HG03139 (cell line): ENCODE data around the gene ARHGAP27.
"Not testable (repeated sequence)": the region's sequence is repeated elsewhere in the genome, so short reads cannot be mapped to it uniquely, and the experiment has no call there.

Experiments
- ATAC-seq: cut with Tn5 transposase; IDR thresholded peaks from one replicate; pipeline ENCODE4 v1.9.1; 2021; ENCODE audit not compliant: unreplicated experiment

Gene ARHGAP27

DNA sequence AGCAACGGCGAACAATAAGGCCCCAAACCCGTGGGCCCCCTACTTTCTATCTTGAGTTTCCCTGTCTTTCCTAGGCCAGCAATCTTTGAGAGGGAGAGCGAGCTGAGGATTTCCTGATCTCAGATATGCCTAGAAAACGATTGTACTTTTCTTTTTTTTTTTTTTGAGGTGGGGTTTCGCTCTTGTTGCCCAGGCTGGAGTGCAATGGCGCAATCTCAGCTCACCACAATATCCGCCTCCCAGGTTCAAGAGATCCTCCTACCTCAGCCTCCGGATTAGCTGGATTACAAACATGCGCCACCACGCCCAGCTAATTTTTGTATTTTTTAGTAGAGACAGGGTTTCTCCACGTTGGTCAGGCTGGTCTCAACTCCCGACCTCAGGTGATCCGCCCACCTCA, 15.0 kb upstream of the ARHGAP27 start:
- ATAC-seq = not testable (repeated sequence)

- not testable (repeated sequence) for ATAC-seq
Observed at GRCh38 chr17:45446872-45447625, 14.4 kb upstream of the ARHGAP27 start.

GRCh38 chr17:45445901-45446743, 13.5 kb upstream of the ARHGAP27 start:
- ATAC-seq = not testable (repeated sequence)

- not testable (repeated sequence) for ATAC-seq
Observed at GRCh38 chr17:45444856-45445820, 12.5 kb upstream of the ARHGAP27 start.

DNA sequence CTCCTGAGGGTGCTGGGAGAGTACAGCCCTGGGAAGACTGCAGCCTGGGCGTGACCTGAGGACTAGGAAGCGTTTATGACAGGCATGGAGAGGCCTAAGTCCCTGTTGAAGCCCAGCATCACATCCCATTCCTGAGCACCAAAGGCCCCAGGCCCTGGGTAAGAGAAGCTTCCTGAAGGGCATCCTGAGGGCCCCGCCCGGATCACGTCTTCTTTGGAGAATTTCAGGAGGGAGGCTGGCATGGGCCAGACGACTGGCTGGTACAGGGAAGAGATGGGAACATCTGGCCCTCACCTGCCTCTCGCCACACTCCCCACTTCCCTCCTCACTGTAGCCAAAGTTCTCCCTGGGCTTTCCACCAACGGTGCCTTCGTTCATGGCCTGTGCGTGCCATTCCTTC, 11.6 kb upstream of the ARHGAP27 start:
- ATAC-seq = not testable (repeated sequence)

DNA sequence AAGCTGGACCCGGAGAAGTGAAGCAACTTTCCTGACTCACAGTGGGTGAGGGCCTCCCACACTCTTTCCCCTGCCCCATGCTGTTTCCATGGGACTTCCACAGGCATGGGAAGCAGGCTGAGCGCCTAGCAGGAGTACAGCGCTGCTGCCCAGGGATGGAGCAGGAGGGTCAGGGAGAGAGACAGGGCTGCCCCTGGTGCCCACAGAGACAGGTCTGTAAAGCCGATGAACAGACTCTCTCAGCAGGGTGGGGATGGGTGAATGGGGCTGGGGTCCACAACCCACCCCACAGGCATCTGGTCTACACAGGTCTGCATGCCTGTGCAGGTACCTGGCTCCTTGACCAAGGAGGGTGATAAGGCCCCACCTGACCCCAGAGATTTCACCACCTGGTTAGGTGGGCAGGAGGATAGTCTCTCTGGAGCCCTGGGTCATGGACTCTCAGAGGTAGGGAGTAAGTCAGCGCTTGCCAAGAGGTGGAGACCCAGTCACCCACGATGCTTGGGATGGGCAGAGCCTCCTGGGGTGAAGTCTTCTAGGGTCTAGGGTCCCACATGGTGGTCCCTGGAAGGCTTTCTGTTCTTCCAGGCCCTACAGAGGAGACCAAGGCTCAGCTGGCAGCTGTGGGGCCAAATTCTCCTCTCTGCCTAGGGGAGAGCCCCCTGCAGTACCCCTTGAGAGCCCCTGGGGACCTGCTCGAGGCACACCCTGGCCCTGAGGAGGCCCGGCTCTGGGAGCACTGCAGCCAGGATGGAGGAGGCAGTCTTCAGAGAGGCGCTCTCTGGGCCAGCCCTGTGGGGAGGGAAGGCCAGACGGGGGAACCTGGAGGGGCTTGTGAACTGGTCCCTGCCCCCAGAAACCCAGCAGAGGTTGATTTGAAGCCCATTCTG, 10.9 kb upstream of the ARHGAP27 start:
- ATAC-seq = not testable (repeated sequence)

- no peak for ATAC-seq
Observed at GRCh38 chr17:45441526-45442310, 9.0 kb upstream of the ARHGAP27 start.

DNA sequence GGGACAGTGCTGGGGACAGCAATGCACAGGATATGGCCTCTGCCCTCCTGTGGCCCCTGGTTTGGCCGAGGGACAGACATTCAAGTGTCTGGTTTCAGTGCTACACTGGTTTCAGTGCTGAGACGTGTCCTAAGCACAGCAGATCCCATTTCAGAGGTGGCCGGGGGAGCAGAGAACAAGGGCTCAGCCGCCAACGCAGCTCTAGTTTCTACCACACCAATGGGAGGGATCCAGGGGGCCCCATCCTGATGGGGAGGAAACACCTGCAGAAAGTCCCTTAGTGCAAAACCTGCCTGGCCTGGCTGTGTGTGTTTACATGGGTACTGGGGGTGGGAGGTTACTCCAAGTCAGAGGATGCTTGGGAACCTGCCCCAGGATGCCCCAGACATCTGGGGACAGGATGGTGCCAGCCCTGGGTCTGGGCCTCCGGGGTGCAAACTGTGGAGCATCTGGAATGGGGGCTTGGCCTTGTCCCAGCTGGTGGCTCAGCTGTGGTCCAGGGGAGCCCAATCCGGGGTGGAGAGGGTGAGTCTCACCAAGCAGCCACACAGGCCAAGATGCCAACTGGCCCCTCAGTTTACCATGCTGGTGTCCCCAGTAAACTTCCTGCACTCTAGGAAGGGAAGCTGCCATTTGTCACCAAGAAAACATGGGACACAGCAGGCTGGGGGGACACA, 8.3 kb upstream of the ARHGAP27 start:
- ATAC-seq = not testable (repeated sequence)

GRCh38 chr17:45440161-45440778, 7.6 kb upstream of the ARHGAP27 start:
- no peak for ATAC-seq

GRCh38 chr17:45438931-45439610, 6.4 kb upstream of the ARHGAP27 start:
- no peak for ATAC-seq

DNA sequence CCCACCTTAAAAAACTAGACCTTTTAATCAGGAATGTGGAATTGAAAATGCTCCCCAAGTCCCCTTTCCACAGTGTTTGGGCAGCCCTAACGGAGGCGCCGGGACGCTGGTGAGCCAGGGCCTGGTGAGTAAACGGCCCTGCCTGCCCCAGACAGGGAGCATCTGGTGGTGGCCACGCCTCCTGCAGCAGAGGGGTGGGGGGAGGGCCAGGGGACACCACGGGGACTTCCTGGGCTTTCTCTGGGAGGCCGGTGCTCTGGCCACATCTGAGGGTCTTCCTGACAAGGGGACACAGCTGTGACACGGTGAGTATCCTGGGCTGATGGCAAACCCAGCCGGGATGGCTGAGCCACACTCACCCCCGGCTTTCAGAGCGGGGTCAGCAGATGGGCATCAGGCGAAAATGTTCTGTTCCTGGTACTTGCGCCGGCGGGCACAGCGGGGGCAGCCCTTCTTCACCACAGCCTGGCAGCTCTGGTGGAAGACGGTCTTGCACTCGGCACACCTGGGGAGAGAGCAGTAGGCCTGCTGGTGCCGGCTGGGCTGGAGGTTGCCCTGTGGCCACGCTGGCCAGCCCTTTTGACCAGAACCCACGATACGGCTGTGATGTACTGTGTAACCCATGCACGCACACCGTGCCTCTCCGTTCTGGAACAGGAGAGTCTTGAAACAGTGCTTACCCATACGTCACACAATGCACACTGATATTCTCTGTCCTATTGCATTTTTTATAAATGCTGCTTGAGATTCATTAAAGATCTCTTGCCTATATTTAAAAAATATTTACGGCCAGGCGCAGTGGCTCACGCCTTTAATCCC, 5.0 kb upstream of the ARHGAP27 start:
- no peak for ATAC-seq

DNA sequence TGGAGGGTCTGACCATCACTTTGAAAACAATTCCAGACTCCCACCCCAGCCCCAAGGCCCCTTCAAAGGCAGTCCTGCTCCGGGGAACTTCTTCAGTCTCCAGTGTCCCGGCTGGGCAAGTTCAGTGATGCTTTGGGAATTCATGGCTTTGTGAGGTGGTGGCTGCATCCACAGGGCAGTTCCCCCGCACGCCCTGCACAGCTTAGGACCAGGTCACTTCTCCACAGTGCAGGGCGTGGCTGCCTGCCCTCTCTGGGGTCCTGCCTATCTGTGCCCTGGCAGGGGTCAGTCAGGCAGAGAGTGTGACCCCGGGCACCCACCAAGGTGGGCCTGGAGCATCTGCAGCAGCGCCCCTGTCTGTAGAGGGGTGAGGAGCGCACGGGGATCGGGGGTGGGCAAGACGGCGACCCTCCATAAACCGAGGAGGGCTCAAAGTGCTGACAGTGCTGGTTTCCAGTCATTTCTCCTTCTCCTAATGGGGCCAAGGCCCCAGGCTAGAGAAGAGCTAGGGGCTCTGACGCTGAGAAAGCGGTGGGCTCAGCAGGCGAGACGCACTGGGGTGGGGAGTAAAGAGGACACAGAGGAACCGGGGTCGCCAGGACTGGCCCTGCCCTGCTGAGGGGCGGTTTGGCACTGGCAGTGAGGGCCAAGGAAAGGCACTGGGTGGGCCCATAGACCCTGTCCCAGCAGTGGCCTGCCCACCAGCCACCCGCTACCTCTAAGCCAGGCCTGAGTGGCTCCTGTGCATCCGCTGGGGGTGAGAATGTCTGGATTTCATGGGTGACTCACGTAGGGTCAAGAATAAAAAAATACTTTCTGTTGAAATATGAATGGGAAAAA, 4.2 kb upstream of the ARHGAP27 start:
- ATAC-seq = no peak

- no peak for ATAC-seq
Observed at GRCh38 chr17:45436161-45436560, 3.5 kb upstream of the ARHGAP27 start.

- ATAC-seq = no peak
Observed at GRCh38 chr17:45435481-45435880, 2.8 kb upstream of the ARHGAP27 start.

DNA sequence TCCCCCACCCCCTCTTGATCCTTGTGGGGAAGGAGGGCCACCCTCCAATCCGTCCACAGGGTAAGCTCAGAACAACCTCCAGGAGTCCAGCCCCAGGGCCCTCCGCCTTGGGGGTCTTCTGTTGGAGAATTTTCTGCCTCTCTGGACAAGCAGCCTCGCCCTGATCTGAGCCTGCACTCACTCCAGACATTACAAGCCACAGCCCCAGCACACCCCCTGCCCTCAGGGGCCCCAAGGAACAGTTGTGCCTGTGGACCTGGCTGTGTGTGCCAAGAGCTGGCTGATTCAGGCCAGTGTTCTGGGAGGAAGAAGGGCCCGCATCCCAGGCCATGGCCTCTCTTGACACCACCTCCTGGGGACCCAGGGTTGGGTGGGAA, 477 bp upstream of the ARHGAP27 start:
- ATAC-seq = no peak
